ENCODE data around the gene LBHD1.

The LBHD1 gene

GRCh38 chr11:62671608-62672389, at the start of gene LBHD1, which contains the start of gene UQCC3:
TSS of gene LBHD1 (minus strand) at chr11:62672267. CDS start at chr11:62670031, 2,236 bp downstream.
TSS of gene UQCC3 (plus strand) at chr11:62671673. CDS start at chr11:62671746, 73 bp downstream.
- H3K27me3 ChIP-seq (ENCODE audit: control insufficient read depth, insufficient read depth, low read length) = no peaks in the 10 kb centered on the region
- peaks cover 34% of the 10 kb centered on the region for H3K4me1 ChIP-seq (ENCODE audit: control insufficient read depth, insufficient read depth, low read length)
- H3K9ac ChIP-seq (ENCODE audit: low read length) = peak within 1 kb of the TSS; percentile 94
- peak within 1 kb of the TSS; percentile 98 for H3K4me3 ChIP-seq (ENCODE audit: low read length)
- no peaks in the 10 kb centered on the region for H3K9me3 ChIP-seq (ENCODE audit: control insufficient read depth, low read length)
- peaks cover 6% of the 10 kb centered on the region for H3K36me3 ChIP-seq (ENCODE audit: control insufficient read depth, insufficient read depth, low read length)

DNA sequence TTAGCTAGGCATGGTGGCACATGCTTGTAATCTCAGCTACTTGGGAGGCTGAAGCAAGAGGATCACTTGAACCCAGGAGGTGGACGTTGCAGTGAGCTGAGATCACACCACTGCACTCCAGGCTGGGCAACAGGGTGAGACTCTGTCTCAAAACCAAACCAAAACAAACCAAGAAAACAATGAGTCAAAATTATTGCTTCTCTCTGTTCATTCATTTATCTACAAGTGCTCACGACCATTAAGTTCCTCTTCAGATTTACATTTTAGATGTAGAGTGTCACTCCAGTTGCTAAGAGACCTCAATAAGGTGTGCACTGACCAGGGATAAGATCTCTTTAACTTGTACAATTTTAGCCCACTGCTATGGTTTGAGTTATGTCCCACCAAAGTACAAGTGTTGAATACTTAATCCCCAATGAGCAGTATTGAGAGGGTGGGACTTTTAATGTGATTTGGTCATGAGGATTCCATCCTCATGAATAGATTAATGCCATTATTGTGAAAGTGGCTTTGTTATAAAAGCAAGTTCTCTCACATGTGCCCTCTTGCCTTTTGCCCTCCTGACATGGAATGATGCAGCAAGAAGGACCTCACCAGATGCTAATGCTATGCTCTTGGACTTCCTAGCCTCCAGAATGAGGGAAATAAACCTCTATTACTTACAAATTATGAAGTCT, 47.4 kb upstream of the LBHD1 start:
- H3K27me3 ChIP-seq (ENCODE audit: control insufficient read depth, insufficient read depth, low read length) = no peaks in the 10 kb centered on the region
- H3K4me1 ChIP-seq (ENCODE audit: control insufficient read depth, insufficient read depth, low read length) = peaks cover 14% of the 10 kb centered on the region
- no peak overlapping the region for H3K9ac ChIP-seq (ENCODE audit: low read length)
- no peak overlapping the region for H3K4me3 ChIP-seq (ENCODE audit: low read length)
- H3K36me3 ChIP-seq (ENCODE audit: control insufficient read depth, insufficient read depth, low read length) = peaks cover 35% of the 10 kb centered on the region
- no peaks in the 10 kb centered on the region for H3K9me3 ChIP-seq (ENCODE audit: control insufficient read depth, low read length)

- peaks cover 27% of the 10 kb centered on the region for H3K4me1 ChIP-seq (ENCODE audit: control insufficient read depth, insufficient read depth, low read length)
- H3K9me3 ChIP-seq (ENCODE audit: control insufficient read depth, low read length) = no peaks in the 10 kb centered on the region
- no peak overlapping the region for H3K4me3 ChIP-seq (ENCODE audit: low read length)
- no peak overlapping the region for H3K9ac ChIP-seq (ENCODE audit: low read length)
- H3K36me3 ChIP-seq (ENCODE audit: control insufficient read depth, insufficient read depth, low read length) = peaks cover 20% of the 10 kb centered on the region
- H3K27me3 ChIP-seq (ENCODE audit: control insufficient read depth, insufficient read depth, low read length) = no peaks in the 10 kb centered on the region
Observed at GRCh38 chr11:62716816-62717215, 44.7 kb upstream of the LBHD1 start.

- no peak overlapping the region for H3K9ac ChIP-seq (ENCODE audit: low read length)
- no peaks in the 10 kb centered on the region for H3K27me3 ChIP-seq (ENCODE audit: control insufficient read depth, insufficient read depth, low read length)
- peaks cover 27% of the 10 kb centered on the region for H3K4me1 ChIP-seq (ENCODE audit: control insufficient read depth, insufficient read depth, low read length)
- H3K36me3 ChIP-seq (ENCODE audit: control insufficient read depth, insufficient read depth, low read length) = peaks cover 15% of the 10 kb centered on the region
- H3K4me3 ChIP-seq (ENCODE audit: low read length) = no peak overlapping the region
- H3K9me3 ChIP-seq (ENCODE audit: control insufficient read depth, low read length) = no peaks in the 10 kb centered on the region
Observed at GRCh38 chr11:62716206-62716605, 44.1 kb upstream of the LBHD1 start.

DNA sequence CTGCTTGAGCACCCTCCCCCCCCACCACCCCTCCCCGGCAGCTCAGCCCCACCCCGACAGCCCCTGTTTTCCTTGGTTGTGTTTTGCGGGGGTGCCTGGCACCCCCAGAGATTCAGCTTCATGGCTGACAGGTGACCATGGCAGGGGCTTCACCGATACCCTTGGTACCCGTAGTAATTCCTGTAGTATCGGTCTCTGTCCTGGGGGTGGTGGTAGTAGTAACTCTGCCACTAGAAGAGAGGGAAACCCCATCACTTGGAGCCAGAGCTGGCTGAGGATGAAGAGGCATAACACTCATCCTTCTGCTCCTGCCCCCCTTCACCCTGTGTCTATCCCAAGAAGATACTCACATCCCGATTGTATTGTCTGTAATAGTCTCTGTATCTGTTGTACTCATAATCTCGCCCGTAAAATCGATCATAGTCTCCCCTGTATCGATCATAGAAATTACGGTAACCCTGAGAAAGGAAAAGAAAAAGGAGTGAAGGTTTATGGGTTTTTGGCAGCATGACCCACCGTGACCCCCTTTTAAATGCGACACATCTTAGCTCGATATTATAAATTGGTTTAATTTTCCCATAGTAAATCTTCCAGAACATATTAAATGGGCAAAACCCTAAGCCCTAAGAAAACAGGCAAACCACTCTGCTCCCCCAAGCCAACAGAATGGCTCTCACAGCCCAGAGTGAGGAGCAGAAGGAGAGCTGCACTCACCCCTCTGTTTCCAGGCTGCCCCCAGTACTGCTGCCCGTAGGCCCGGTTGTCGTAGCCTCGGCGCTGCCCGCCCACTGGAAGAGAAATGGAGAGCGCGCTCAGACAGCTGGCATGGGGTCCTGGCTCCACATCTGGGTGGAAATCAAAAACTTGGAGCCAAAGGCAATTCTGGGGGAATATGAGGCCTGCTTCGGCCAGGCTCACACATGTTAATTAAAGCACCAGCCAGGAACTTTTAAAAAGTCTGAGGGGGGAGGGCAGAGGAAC, 43.4 kb upstream of the LBHD1 start:
- H3K4me3 ChIP-seq (ENCODE audit: low read length) = no peak overlapping the region
- H3K9ac ChIP-seq (ENCODE audit: low read length) = no peak overlapping the region
- no peaks in the 10 kb centered on the region for H3K9me3 ChIP-seq (ENCODE audit: control insufficient read depth, low read length)
- H3K36me3 ChIP-seq (ENCODE audit: control insufficient read depth, insufficient read depth, low read length) = peaks cover 16% of the 10 kb centered on the region
- H3K27me3 ChIP-seq (ENCODE audit: control insufficient read depth, insufficient read depth, low read length) = no peaks in the 10 kb centered on the region
- peaks cover 30% of the 10 kb centered on the region for H3K4me1 ChIP-seq (ENCODE audit: control insufficient read depth, insufficient read depth, low read length)

DNA sequence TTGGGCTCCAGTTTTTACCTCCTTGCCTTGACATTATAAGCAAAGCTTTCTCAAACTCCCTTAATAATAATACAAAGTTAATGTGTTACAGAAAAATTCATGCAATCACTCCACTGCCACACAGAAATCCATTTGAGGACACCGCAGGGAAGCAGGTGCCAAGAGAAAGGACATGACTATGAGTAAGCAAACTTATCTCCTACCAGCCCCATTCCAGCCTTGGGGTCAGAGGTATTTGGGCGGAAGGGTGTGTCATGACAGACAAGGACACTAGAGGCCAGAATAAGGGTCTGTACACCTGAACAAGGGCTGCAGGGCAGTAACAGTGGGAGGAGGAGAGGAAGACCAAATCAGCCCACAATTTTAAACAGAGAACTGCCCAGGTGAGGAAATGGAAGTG, 41.3 kb upstream of the LBHD1 start:
- H3K9ac ChIP-seq (ENCODE audit: low read length) = peak overlapping the region; percentile 38

DNA sequence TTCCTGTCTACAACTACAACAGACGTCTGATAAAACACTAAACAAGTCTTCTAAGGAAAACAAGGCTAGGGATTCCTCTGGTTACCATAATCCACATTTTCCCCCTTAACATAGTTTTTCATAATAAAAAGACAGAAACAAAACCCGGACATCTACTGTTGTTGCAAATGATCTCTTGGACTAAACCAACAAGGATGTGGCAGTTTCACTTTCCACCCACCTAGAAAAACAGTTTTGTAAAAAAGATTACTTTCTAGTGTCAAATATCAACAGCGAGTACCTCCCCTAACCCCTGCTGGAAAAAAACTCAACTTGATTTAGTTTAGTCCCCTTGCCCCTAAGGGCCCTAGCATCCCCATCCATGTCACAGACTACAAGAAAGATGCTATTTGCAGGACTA, 40.8 kb upstream of the LBHD1 start:
- no peak overlapping the region for H3K4me3 ChIP-seq (ENCODE audit: low read length)
- peaks cover 17% of the 10 kb centered on the region for H3K36me3 ChIP-seq (ENCODE audit: control insufficient read depth, insufficient read depth, low read length)
- peak overlapping the region; percentile 38 for H3K9ac ChIP-seq (ENCODE audit: low read length)
- no peaks in the 10 kb centered on the region for H3K27me3 ChIP-seq (ENCODE audit: control insufficient read depth, insufficient read depth, low read length)
- no peaks in the 10 kb centered on the region for H3K9me3 ChIP-seq (ENCODE audit: control insufficient read depth, low read length)
- H3K4me1 ChIP-seq (ENCODE audit: control insufficient read depth, insufficient read depth, low read length) = peaks cover 46% of the 10 kb centered on the region

More for the DNA sequence above, 41.3 kb upstream of the LBHD1 start:
- Histone ChIP-seq H3K36me3 (ENCODE audit: control insufficient read depth, insufficient read depth, low read length) (peaks cover 17% of the 10 kb centered on the region), H3K9me3 (ENCODE audit: control insufficient read depth, low read length) (no peaks in the 10 kb centered on the region), H3K4me1 (ENCODE audit: control insufficient read depth, insufficient read depth, low read length) (peaks cover 43% of the 10 kb centered on the region), H3K27me3 (ENCODE audit: control insufficient read depth, insufficient read depth, low read length) (no peaks in the 10 kb centered on the region), H3K4me3 (ENCODE audit: low read length) (no peak overlapping the region)

DNA sequence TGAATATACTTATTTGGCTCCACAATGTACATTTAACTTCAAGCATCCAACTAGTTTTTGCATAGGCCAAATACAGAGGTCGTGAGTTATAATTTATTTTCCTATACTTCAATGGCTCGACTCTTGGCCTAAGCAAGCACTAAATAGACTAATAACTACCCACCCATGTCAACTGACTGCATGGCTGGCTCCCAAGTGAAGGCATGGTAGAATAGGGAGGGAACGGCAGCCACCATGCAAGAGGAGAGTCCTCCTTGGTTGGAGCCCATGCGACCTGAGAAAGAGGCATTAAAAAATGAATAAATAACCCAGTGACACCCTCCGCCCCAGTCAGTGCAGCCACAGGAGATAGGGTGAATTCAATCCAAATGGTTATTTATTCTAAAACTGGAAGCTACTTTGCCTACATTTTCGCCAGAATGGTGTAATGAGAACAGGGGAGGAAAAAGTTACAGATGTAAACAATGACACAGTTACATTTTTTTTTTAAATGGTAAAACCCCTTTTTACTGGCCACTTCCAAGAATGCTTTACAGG, 40.3 kb upstream of the LBHD1 start:
- H3K36me3 ChIP-seq (ENCODE audit: control insufficient read depth, insufficient read depth, low read length) = peaks cover 17% of the 10 kb centered on the region
- no peaks in the 10 kb centered on the region for H3K27me3 ChIP-seq (ENCODE audit: control insufficient read depth, insufficient read depth, low read length)
- H3K9ac ChIP-seq (ENCODE audit: low read length) = peak overlapping the region; percentile 38
- no peaks in the 10 kb centered on the region for H3K9me3 ChIP-seq (ENCODE audit: control insufficient read depth, low read length)
- H3K4me1 ChIP-seq (ENCODE audit: control insufficient read depth, insufficient read depth, low read length) = peaks cover 46% of the 10 kb centered on the region
- no peak overlapping the region for H3K4me3 ChIP-seq (ENCODE audit: low read length)

GRCh38 chr11:62710001-62710345, 37.9 kb upstream of the LBHD1 start:
- H3K4me3 ChIP-seq (ENCODE audit: low read length) = peak overlapping the region; percentile 86
- peaks cover 11% of the 10 kb centered on the region for H3K36me3 ChIP-seq (ENCODE audit: control insufficient read depth, insufficient read depth, low read length)
- no peaks in the 10 kb centered on the region for H3K27me3 ChIP-seq (ENCODE audit: control insufficient read depth, insufficient read depth, low read length)
- H3K9me3 ChIP-seq (ENCODE audit: control insufficient read depth, low read length) = no peaks in the 10 kb centered on the region
- H3K4me1 ChIP-seq (ENCODE audit: control insufficient read depth, insufficient read depth, low read length) = peaks cover 62% of the 10 kb centered on the region
- peak overlapping the region; percentile 92 for H3K9ac ChIP-seq (ENCODE audit: low read length)

DNA sequence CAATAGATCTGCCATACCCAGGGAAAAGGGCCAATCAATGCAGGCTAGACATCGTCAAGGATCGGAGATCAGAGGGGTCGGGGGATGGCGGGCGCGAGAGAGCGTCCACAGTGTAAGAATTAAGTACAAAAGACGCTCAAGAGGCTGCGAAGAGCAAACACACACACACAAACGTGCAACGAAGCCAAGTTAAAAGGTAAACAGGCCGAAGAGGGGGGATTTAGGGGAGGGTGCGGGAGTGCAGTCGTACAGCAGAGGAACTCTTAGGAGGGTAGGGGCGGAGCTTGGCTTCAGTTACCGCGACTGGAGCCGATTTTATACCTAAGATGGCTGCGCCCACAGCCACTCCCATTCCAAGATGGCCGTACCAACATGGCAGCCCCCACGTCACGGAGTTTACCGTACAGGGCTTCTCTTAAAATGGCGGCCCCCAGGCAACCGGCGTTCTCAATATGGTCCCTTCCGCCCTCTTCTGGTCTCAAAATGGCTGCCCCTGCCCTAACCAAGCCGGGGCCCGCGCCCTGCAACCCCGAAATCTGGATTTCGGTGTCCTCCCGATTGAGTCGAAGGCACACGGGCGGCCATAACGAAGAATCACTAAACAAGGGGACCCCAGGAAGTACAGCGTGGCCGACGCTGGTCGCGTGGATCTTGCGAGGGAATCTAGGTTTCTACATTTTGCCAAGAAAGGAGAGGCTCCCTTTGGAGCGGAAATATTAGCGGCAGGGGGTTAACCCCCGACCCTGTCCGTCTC, 37.4 kb upstream of the LBHD1 start:
- Histone ChIP-seq H3K4me1 (ENCODE audit: control insufficient read depth, insufficient read depth, low read length) (peaks cover 62% of the 10 kb centered on the region), H3K27me3 (ENCODE audit: control insufficient read depth, insufficient read depth, low read length) (no peaks in the 10 kb centered on the region), H3K4me3 (ENCODE audit: low read length) (peak overlapping the region; percentile 86), H3K9ac (ENCODE audit: low read length) (peak overlapping the region; percentile 92), H3K9me3 (ENCODE audit: control insufficient read depth, low read length) (no peaks in the 10 kb centered on the region), H3K36me3 (ENCODE audit: control insufficient read depth, insufficient read depth, low read length) (peaks cover 7% of the 10 kb centered on the region)

DNA sequence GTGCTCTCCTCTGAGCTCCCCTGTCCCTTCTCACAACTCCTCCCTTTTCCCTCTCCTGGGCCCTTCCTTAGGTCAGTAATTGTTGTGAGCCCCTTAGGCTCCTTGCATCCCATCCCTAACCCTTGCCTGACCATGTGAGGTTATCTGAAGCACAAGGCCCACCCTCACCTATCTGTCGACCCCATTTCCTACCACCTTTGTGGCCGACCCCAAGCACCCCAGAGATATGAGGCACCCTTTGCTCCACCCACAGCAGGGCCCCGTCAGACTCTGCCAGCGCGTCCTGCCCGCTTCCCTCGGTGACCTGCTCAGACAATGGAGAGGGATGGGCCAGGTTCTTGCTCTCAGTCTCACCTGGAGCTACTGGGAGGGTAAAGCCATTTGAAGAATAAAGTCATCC, 36.7 kb upstream of the LBHD1 start:
- H3K36me3 ChIP-seq (ENCODE audit: control insufficient read depth, insufficient read depth, low read length) = peaks cover 5% of the 10 kb centered on the region
- H3K27me3 ChIP-seq (ENCODE audit: control insufficient read depth, insufficient read depth, low read length) = no peaks in the 10 kb centered on the region
- peak overlapping the region; percentile 52 for H3K4me3 ChIP-seq (ENCODE audit: low read length)
- H3K9me3 ChIP-seq (ENCODE audit: control insufficient read depth, low read length) = no peaks in the 10 kb centered on the region
- H3K4me1 ChIP-seq (ENCODE audit: control insufficient read depth, insufficient read depth, low read length) = peaks cover 56% of the 10 kb centered on the region
- peak overlapping the region; percentile 92 for H3K9ac ChIP-seq (ENCODE audit: low read length)
